Measurements from ENCODE around the gene HSPA4.

DNA sequence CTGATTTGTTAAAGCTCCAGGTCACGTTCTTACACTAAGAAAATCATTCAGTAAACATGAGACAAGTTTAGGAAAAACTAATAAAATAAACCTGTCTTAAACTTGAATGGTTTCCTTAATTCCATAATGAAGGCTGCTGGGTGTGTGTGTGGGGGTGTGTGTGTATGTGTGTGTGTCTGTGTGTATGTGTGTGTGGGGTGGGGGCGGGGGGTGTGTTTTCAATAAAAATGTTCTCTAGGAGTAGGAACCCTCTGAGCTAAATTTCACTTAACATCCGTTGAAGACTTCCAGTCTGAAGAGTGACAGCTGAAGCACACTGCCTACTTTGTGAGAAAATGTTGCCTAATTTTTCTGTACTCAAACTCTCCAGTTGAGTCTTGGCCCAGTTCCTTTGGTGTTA lies 54.5 kb downstream of the HSPA4 start:
- no peak for TF ChIP-seq EZH2phosphoT487 (IDR thresholded peaks at IDR 0.05; ENCODE audit: insufficient read depth, low read depth)
- TF ChIP-seq EZH2 (IDR thresholded peaks at IDR 0.05; ENCODE audit: insufficient read depth, poor library complexity, severe bottlenecking) = no peak
